ENCODE results near the gene STK26. TPM values are rescaled to one million over a fixed set of nuclear protein-coding genes. Genes with fewer than 3 reads are reported as not detected.

The STK26 gene
- total and polyA plus RNA-seq, 7 donors = 10.2 to 18.7 (median 11.5) TPM

DNA sequence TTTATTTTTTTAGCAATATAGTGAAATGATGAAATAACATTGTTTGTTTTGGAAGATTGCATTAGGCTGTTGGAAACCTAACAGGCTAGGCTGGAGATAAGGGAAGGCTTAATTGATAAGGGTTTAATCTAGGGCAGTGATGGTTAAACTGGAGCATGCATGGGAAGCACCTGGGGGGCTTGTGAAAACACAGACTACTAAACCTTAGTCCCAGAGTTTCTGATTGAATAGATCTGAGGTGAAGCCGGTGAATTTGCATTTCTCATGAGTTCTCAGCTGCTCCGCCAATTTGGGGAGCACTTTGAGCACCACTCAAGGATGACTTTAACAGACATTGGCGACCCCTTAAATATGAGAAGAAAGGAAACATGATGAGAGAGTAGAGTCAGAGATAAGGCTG, 11.5 kb downstream of the STK26 start:
- no peaks in the 10 kb centered on the region for H3K4me1 ChIP-seq
- H3K9me3 ChIP-seq = no peaks in the 10 kb centered on the region
- no peaks in the 10 kb centered on the region for H3K36me3 ChIP-seq
- DNase-seq = no peak
- no peak overlapping the region for H3K4me3 ChIP-seq
- H3K27me3 ChIP-seq = no peaks in the 10 kb centered on the region
- TF ChIP-seq, protein P1, sequence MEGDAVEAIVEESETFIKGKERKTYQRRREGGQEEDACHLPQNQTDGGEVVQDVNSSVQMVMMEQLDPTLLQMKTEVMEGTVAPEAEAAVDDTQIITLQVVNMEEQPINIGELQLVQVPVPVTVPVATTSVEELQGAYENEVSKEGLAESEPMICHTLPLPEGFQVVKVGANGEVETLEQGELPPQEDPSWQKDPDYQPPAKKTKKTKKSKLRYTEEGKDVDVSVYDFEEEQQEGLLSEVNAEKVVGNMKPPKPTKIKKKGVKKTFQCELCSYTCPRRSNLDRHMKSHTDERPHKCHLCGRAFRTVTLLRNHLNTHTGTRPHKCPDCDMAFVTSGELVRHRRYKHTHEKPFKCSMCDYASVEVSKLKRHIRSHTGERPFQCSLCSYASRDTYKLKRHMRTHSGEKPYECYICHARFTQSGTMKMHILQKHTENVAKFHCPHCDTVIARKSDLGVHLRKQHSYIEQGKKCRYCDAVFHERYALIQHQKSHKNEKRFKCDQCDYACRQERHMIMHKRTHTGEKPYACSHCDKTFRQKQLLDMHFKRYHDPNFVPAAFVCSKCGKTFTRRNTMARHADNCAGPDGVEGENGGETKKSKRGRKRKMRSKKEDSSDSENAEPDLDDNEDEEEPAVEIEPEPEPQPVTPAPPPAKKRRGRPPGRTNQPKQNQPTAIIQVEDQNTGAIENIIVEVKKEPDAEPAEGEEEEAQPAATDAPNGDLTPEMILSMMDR (IDR thresholded peaks at IDR 0.05) = no peak
- TF ChIP-seq POLR2AphosphoS5 (IDR thresholded peaks at IDR 0.05) (no peak), POLR2A (IDR thresholded peaks at IDR 0.05) (no peak), EP300 (IDR thresholded peaks at IDR 0.05) (no peak)
- H3K27ac ChIP-seq = no peak overlapping the region
- 92 to 94% methylated on average over 3 of the region's 3 CpGs for WGBS, 2 donors
- intact Hi-C loops (cut with DNase I) = no loop called here

- H3K4me3 ChIP-seq = no peak overlapping the region
- DNase-seq = no peak
- H3K4me1 ChIP-seq = no peaks in the 10 kb centered on the region
- intact Hi-C loops (cut with DNase I) = no loop called here
- no peak overlapping the region for H3K27ac ChIP-seq
- no peaks in the 10 kb centered on the region for H3K27me3 ChIP-seq
- TF ChIP-seq, protein P1 (IDR thresholded peaks at IDR 0.05) = no peak
- TF ChIP-seq POLR2AphosphoS5 (IDR thresholded peaks at IDR 0.05) (no peak), EP300 (IDR thresholded peaks at IDR 0.05) (no peak), POLR2A (IDR thresholded peaks at IDR 0.05) (no peak)
- no peaks in the 10 kb centered on the region for H3K36me3 ChIP-seq
- no peaks in the 10 kb centered on the region for H3K9me3 ChIP-seq
- 78% methylated on average over 5 of the region's 5 CpGs for WGBS, 2 donors
Measured at GRCh38 chrX:132037479-132037993, 14.4 kb downstream of the STK26 start.

- no peak for DNase-seq
- Histone ChIP-seq H3K4me1 (no peaks in the 10 kb centered on the region), H3K9me3 (no peaks in the 10 kb centered on the region), H3K36me3 (no peaks in the 10 kb centered on the region), H3K27ac (no peak overlapping the region), H3K4me3 (no peak overlapping the region), H3K27me3 (no peaks in the 10 kb centered on the region)
- intact Hi-C loops (cut with DNase I) = no loop called here
- WGBS, 2 donors = 95 to 96% methylated on average over 2 of the region's 2 CpGs
- no peak for TF ChIP-seq POLR2AphosphoS5 (IDR thresholded peaks at IDR 0.05)
- TF ChIP-seq, protein P1 (IDR thresholded peaks at IDR 0.05) = no peak
- TF ChIP-seq POLR2A (IDR thresholded peaks at IDR 0.05) = no peak
- TF ChIP-seq EP300 (IDR thresholded peaks at IDR 0.05) = no peak
Measured at GRCh38 chrX:132040066-132040465, 17.0 kb downstream of the STK26 start.

GRCh38 chrX:132041015-132041414, 17.9 kb downstream of the STK26 start:
- Histone ChIP-seq H3K4me1 (no peaks in the 10 kb centered on the region), H3K27me3 (no peaks in the 10 kb centered on the region), H3K9me3 (no peaks in the 10 kb centered on the region), H3K4me3 (no peak overlapping the region), H3K36me3 (no peaks in the 10 kb centered on the region), H3K27ac (no peak overlapping the region)
- intact Hi-C loops (cut with DNase I) = no loop called here
- 88 to 89% methylated on average over 4 of the region's 4 CpGs for WGBS, 2 donors
- no peak for DNase-seq
- TF ChIP-seq, protein P1 (IDR thresholded peaks at IDR 0.05) = no peak
- TF ChIP-seq POLR2AphosphoS5 (IDR thresholded peaks at IDR 0.05) (no peak), EP300 (IDR thresholded peaks at IDR 0.05) (no peak), POLR2A (IDR thresholded peaks at IDR 0.05) (no peak)

GRCh38 chrX:132043977-132044376, 20.9 kb downstream of the STK26 start:
- no peak overlapping the region for H3K27ac ChIP-seq
- intact Hi-C loops (cut with DNase I) = no loop called here
- no peak overlapping the region for H3K4me3 ChIP-seq
- no peaks in the 10 kb centered on the region for H3K27me3 ChIP-seq
- no peaks in the 10 kb centered on the region for H3K4me1 ChIP-seq
- no peaks in the 10 kb centered on the region for H3K36me3 ChIP-seq
- WGBS, 2 donors = 90 to 95% methylated on average over 2 of the region's 2 CpGs
- DNase-seq = no peak
- no peaks in the 10 kb centered on the region for H3K9me3 ChIP-seq
- no peak for TF ChIP-seq POLR2AphosphoS5 (IDR thresholded peaks at IDR 0.05)
- TF ChIP-seq EP300 (IDR thresholded peaks at IDR 0.05) = no peak
